ENCODE data around the gene RBBP4.
"Not testable (repeated sequence)": the region's sequence is repeated elsewhere in the genome, so short reads cannot be mapped to it uniquely, and the experiment has no call there.

Gene RBBP4

GRCh38 chr1:32639489-32640075 lies 11.4 kb upstream of the RBBP4 start:
- DNase-seq: no peak

DNA sequence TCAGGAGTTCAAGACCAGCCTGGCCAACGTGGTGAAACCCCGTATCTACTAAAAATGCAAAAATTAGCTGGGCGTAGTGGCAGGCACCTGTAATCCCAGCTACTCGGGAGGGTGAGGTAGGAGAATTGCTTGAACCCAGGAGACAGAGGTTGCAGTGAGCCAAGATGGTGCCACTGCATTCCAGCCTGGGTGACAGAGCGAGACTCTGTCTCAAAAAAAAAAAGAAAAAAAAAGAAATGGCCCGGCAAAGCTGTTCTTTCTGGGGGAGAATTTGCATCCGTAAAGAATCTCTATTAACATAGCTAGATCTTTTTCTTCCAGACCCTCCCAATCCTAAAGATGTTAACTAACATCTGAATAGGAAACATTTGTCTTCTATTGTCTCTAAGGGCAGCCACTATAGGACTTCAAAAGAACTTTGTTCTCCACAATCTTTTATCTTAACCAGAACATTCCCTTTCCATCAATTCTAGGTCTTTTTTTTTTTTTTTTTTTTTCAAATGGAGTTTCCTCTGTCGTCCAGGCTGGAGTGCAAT lies 8.6 kb upstream of the RBBP4 start:
- DNase-seq: not testable (repeated sequence)

GRCh38 chr1:32644426-32644825 lies 6.6 kb upstream of the RBBP4 start:
- no peak for DNase-seq

DNA sequence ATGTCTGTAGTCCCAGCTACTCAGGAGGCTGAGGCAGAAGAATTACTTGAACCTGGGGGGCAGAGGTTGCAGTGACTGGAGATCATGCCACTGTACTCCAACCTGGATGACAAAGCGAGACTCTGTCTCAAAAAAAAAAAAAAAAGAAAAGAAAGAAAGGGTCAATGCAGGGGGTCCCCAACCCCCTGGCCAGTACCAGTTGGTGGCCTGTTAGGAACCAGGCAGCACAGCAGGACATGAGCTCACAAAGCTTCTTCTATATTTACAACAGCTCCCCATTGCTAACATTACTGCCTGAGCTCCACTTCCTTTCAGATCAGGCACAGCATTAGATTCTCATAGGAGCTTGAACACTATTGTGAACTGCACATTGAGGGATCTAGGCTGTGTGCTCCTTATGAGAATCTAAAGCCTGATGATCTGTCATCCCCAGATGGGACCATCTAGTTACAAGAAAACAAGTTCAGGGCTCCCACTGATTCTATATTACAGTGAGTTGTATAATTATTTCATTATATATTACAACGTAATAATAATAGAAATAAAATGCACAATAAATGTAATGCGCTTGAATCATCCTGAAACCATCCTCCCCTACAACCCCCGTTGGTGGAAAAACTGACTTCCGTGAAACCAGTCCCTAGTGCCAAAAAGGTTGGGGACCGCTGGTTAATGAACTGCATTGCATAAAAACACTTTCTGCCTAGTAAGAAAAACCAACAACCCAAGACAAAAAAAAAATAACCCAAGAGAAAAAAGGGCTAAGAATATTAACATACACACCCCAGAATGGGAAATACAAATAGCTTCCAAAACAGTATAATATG lies 3.5 kb upstream of the RBBP4 start:
- no peak for DNase-seq

- peak; percentile 19 to 94 (median 82) for DNase-seq
Observed at GRCh38 chr1:32650248-32650751, 708 bp upstream of the RBBP4 start, which contains the start of gene ZBTB8OS. Gene ZBTB8OS (minus strand): TSS chr1:32650550. CDS start chr1:32650529, 21 bp downstream.

DNA sequence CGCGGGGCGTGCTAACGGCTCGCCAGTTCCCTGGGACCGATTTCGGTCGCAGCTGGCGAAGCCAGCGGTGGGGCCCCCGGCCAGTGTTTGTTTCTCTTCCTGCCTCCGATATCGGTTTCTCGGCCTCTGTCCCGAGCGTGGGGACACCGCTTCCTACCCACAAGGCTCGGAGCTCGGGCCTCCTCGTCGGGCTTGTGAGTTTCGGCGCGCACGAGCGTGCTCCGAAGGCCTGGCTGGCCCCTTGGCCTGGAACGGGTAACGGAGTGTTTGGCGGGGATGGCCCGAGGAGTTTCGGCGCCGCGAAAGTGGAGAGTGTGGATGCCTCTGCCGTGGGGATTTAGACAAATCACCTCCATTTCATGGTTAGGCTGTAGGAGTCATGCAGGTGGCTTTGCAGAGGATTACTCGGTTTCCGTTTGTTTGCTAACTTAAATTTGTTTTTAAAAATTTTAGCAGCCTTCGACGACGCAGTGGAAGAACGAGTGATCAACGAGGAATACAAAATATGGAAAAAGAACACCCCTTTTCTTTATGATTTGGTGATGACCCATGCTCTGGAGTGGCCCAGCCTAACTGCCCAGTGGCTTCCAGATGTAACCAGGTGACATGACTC lies 559 bp downstream of the RBBP4 start:
- peak in 6 of 56 donors; percentile 33 to 74 (median 45) for DNase-seq

DNA sequence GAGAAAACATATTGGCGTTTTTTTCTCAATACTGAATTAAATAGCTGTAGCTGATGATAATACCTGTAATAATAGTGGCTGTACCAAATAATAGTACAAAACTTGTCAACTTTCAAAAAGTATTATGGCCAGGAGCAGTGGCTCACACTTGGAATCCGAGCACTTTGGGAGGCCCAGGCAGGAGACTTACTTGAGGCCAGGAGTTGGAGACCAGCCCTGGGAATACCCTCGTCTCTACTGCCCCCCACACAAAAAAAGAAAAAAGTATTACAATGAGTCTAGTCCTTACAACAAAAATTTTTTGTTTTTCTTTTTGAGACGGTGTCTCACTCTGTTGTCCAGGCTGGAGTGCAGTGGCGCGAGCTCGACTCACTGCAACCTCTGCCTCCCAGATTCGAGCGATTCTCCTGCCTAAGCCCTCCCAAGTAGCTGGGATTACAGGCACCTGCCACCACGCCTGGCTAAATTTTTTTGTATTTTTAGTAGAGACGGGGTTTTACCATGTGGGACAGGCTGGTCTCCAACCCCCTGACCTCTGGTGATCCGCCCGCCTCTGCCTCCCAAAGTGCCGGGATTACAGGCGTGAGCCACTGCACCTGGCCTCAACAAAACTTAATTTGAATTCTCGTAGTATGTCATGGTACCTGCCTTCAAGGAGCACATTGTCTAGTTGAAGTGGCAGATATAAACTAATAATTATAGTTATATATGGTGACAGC lies 1.4 kb downstream of the RBBP4 start:
- no peak for DNase-seq

GRCh38 chr1:32659581-32659980 lies 8.6 kb downstream of the RBBP4 start:
- no peak for DNase-seq

DNA sequence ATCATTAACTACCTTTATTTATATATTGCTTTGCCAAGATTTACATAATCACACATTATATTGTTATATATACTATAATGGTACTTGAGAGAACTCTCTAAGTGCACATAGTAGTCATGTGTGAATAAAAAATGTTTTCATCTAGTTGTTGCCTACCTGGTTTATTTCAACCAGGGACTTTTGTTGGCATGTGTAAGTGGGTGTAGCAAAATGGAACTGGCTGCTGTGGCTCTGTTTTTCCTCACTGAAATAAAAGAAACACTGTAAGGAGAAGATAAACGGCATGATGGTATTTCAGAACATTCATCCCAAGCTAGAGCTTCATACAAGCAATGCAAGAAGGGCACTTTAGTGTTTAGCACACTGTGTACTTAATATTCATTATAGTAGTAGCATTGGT lies 14.9 kb downstream of the RBBP4 start:
- DNase-seq: no peak

- DNase-seq: no peak
Observed at GRCh38 chr1:32666901-32667566, 16.0 kb downstream of the RBBP4 start.

GRCh38 chr1:32668716-32669115 lies 17.7 kb downstream of the RBBP4 start:
- DNase-seq: not testable (repeated sequence)

GRCh38 chr1:32676945-32677344 lies 25.9 kb downstream of the RBBP4 start:
- DNase-seq: no peak

- DNase-seq: not testable (repeated sequence)
Observed at GRCh38 chr1:32679993-32680392, 29.0 kb downstream of the RBBP4 start.

DNA sequence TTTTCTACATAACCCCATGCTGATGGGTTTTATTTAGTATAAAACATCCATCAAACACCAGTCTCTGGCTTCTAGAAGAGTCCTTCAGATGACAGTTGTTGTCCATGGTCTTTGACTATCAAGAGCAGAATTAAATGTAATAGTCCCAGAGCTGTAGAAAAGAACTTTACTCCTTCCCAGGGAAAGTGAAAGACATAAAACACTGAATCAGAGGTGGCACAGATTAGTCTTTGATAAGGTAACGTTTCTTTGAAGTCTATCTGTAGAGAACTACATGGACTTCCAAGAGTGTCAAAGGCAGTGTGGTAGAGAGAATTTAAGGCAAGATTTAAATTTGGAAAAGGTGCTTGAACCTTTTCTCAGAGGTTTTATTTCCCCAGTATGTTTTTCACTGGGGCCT lies 29.6 kb downstream of the RBBP4 start:
- DNase-seq: no peak

GRCh38 chr1:32681509-32681908 lies 30.5 kb downstream of the RBBP4 start:
- peak in 3 of 56 donors; percentile 9 to 13 (median 12) for DNase-seq

- DNase-seq: no peak
Observed at GRCh38 chr1:32681999-32682398, 31.0 kb downstream of the RBBP4 start.

GRCh38 chr1:32683397-32683796 lies 32.4 kb downstream of the RBBP4 start:
- DNase-seq: no peak

GRCh38 chr1:32684167-32684811 lies 33.3 kb downstream of the RBBP4 start:
- DNase-seq: peak in 2 of 56 donors; percentile 5 to 7

DNA sequence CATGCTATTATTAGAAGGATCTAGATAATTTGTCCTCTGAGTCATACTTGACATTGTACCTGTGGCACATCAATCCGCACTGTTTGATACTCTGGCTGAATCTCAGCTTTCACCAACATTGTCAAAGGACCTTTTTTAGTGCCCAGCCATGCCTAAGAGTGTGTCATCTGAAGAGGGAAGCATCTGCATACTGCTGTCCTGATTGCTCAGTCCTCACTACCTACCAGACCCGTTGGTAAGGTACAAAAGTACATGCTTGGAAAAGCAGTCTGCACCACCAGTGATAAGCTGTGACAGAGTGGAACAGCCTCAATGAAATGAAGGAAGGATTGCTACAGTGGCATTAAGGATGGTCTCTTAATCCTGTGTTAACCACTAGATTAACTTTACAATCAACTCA lies 34.5 kb downstream of the RBBP4 start:
- DNase-seq: no peak

GRCh38 chr1:32686387-32686786 lies 35.4 kb downstream of the RBBP4 start:
- DNase-seq: no peak
